ENCODE results near the gene CIB2. TPM values are rescaled to one million over a fixed set of nuclear protein-coding genes. Genes with fewer than 3 reads are reported as not detected.

The CIB2 gene
- total and polyA plus RNA-seq, 2 experiments from 2014 or later = 59.5 to 64.4 TPM

GRCh38 chr15:78101423-78102105 lies 29.7 kb downstream of the CIB2 start:
- Histone ChIP-seq H3K4me3 (no peak overlapping the region), H3F3A (replicated peaks; ENCODE audit: low read depth) (no peaks in the 10 kb centered on the region), H3K9me2 (ENCODE audit: insufficient read depth) (no peaks in the 10 kb centered on the region), H3K27ac (ENCODE audit: low read depth) (no peak overlapping the region), H4K20me1 (replicated peaks; ENCODE audit: insufficient read depth) (no peaks in the 10 kb centered on the region), H3K36me3 (ENCODE audit: insufficient read depth) (no peaks in the 10 kb centered on the region), H3K79me2 (replicated peaks; ENCODE audit: insufficient read depth) (no peaks in the 10 kb centered on the region), H3K4me1 (ENCODE audit: insufficient read depth) (no peaks in the 10 kb centered on the region), H2AFZ (no peak overlapping the region), H3K4me2 (no peak overlapping the region), H3K27me3 (ENCODE audit: insufficient read depth) (no peaks in the 10 kb centered on the region)
- no peaks in the 10 kb centered on the region for H3K4me1 Mint-ChIP-seq
- H3K27me3 Mint-ChIP-seq (ENCODE audit: insufficient read depth, low read depth, poor library complexity) = peaks cover 9% of the 10 kb centered on the region
- TF ChIP-seq JUNB (IDR thresholded peaks at IDR 0.05; ENCODE audit: unreplicated experiment) (no peak), ZNF114 (CRISPR knock-in tag; IDR thresholded peaks at IDR 0.05) (no peak), EZH2 (IDR thresholded peaks at IDR 0.05; ENCODE audit: low read depth, unreplicated experiment) (no peak), EZH2phosphoT487 (IDR thresholded peaks at IDR 0.05; ENCODE audit: unreplicated experiment) (no peak), NANOG (IDR thresholded peaks at IDR 0.05; ENCODE audit: borderline replicate concordance) (no peak), REST (IDR thresholded peaks at IDR 0.05; ENCODE audit: unreplicated experiment) (no peak), CTCF (conservative IDR thresholded peaks at IDR 0.05; ENCODE audit: low read depth in 2 of 2) (no peak), ZNF331 (CRISPR knock-in tag; IDR thresholded peaks at IDR 0.05; ENCODE audit: low read depth) (no peak), CREB1 (CRISPR knock-in tag; IDR thresholded peaks at IDR 0.05; ENCODE audit: low read depth) (no peak), STAT1 (IDR thresholded peaks at IDR 0.05; ENCODE audit: unreplicated experiment) (no peak)
- TF ChIP-seq, protein P1, sequence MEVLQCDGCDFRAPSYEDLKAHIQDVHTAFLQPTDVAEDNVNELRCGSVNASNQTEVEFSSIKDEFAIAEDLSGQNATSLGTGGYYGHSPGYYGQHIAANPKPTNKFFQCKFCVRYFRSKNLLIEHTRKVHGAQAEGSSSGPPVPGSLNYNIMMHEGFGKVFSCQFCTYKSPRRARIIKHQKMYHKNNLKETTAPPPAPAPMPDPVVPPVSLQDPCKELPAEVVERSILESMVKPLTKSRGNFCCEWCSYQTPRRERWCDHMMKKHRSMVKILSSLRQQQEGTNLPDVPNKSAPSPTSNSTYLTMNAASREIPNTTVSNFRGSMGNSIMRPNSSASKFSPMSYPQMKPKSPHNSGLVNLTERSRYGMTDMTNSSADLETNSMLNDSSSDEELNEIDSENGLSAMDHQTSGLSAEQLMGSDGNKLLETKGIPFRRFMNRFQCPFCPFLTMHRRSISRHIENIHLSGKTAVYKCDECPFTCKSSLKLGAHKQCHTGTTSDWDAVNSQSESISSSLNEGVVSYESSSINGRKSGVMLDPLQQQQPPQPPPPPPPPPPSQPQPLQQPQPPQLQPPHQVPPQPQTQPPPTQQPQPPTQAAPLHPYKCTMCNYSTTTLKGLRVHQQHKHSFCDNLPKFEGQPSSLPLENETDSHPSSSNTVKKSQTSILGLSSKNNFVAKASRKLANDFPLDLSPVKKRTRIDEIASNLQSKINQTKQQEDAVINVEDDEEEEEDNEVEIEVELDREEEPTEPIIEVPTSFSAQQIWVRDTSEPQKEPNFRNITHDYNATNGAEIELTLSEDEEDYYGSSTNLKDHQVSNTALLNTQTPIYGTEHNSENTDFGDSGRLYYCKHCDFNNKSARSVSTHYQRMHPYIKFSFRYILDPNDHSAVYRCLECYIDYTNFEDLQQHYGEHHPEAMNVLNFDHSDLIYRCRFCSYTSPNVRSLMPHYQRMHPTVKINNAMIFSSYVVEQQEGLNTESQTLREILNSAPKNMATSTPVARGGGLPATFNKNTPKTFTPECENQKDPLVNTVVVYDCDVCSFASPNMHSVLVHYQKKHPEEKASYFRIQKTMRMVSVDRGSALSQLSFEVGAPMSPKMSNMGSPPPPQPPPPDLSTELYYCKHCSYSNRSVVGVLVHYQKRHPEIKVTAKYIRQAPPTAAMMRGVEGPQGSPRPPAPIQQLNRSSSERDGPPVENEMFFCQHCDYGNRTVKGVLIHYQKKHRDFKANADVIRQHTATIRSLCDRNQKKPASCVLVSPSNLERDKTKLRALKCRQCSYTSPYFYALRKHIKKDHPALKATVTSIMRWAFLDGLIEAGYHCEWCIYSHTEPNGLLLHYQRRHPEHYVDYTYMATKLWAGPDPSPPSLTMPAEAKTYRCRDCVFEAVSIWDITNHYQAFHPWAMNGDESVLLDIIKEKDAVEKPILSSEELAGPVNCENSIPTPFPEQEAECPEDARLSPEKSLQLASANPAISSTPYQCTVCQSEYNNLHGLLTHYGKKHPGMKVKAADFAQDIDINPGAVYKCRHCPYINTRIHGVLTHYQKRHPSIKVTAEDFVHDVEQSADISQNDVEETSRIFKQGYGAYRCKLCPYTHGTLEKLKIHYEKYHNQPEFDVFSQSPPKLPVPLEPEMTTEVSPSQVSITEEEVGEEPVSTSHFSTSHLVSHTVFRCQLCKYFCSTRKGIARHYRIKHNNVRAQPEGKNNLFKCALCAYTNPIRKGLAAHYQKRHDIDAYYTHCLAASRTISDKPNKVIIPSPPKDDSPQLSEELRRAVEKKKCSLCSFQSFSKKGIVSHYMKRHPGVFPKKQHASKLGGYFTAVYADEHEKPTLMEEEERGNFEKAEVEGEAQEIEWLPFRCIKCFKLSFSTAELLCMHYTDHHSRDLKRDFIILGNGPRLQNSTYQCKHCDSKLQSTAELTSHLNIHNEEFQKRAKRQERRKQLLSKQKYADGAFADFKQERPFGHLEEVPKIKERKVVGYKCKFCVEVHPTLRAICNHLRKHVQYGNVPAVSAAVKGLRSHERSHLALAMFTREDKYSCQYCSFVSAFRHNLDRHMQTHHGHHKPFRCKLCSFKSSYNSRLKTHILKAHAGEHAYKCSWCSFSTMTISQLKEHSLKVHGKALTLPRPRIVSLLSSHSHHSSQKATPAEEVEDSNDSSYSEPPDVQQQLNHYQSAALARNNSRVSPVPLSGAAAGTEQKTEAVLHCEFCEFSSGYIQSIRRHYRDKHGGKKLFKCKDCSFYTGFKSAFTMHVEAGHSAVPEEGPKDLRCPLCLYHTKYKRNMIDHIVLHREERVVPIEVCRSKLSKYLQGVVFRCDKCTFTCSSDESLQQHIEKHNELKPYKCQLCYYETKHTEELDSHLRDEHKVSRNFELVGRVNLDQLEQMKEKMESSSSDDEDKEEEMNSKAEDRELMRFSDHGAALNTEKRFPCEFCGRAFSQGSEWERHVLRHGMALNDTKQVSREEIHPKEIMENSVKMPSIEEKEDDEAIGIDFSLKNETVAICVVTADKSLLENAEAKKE (CRISPR knock-in tag; IDR thresholded peaks at IDR 0.05) = no peak
- ATAC-seq (no peak), DNase-seq (ENCODE audit: low spot score) (no peak)
- no peaks in the 10 kb centered on the region for H3K9me3 Mint-ChIP-seq
- H3K27ac Mint-ChIP-seq = no peak overlapping the region
- no peak overlapping the region for H3K4me3 Mint-ChIP-seq
- peaks cover 4% of the 10 kb centered on the region; the same call in 2 of the 3 replicates for H3K36me3 Mint-ChIP-seq (ENCODE audit: low read depth)

Data from GM23338 (cell line).